A549 (cell line): ENCODE measurements around the gene RAB8B.

Source experiments
- BHLHE40 ChIP-seq: IDR thresholded peaks from 2 replicates; pipeline ENCODE4 v1.6.1; 2012; ENCODE audit warnings: low read depth, low read length, inconsistent platforms
- CHD4 ChIP-seq: fragments of 200-600 bp; sonication (generic); IDR thresholded peaks from 2 replicates; pipeline ENCODE4 v1.6.1; 2016; ENCODE audit warnings: antibody characterized with exemption, mild to moderate bottlenecking, borderline replicate concordance
- CTCF ChIP-seq: fragments of >200 bp; sonication (Bioruptor Twin); formaldehyde crosslinking; IDR thresholded peaks from 3 replicates; pipeline ENCODE4 v1.5.1; 2016
- EHMT2 ChIP-seq: fragments of 200-600 bp; sonication (generic); IDR thresholded peaks from 2 replicates; pipeline ENCODE4 v1.6.1; 2016; ENCODE audit warnings: antibody characterized with exemption, low read depth, mild to moderate bottlenecking, moderate library complexity
- EP300 ChIP-seq, 2 experiments: fragments of >200 bp; sonication (Bioruptor Twin); formaldehyde crosslinking; IDR thresholded peaks; 2 replicates in 1 of 2; 3 replicates in 1 of 2; pipeline ENCODE4 v1.6.1; 2016 to 2017
- HMGXB4 ChIP-seq: fragments of 250-450 bp; sonication (Bioruptor Pico); IDR thresholded peaks from 2 replicates; pipeline ENCODE4 v1.5.0; 2021; ENCODE audit warnings: mild to moderate bottlenecking, moderate library complexity, borderline replicate concordance
- MAX ChIP-seq: IDR thresholded peaks from 2 replicates; pipeline ENCODE4 v1.6.1; 2012
- POLR2A ChIP-seq: IDR thresholded peaks from 2 replicates; pipeline ENCODE4 v1.6.1; 2012; ENCODE audit warnings: mild to moderate bottlenecking, low read length
- USF2 ChIP-seq: fragments of 450-650 bp; IDR thresholded peaks from 2 replicates; pipeline ENCODE4 v1.6.1; 2014; ENCODE audit warnings: antibody characterized with exemption

DNA sequence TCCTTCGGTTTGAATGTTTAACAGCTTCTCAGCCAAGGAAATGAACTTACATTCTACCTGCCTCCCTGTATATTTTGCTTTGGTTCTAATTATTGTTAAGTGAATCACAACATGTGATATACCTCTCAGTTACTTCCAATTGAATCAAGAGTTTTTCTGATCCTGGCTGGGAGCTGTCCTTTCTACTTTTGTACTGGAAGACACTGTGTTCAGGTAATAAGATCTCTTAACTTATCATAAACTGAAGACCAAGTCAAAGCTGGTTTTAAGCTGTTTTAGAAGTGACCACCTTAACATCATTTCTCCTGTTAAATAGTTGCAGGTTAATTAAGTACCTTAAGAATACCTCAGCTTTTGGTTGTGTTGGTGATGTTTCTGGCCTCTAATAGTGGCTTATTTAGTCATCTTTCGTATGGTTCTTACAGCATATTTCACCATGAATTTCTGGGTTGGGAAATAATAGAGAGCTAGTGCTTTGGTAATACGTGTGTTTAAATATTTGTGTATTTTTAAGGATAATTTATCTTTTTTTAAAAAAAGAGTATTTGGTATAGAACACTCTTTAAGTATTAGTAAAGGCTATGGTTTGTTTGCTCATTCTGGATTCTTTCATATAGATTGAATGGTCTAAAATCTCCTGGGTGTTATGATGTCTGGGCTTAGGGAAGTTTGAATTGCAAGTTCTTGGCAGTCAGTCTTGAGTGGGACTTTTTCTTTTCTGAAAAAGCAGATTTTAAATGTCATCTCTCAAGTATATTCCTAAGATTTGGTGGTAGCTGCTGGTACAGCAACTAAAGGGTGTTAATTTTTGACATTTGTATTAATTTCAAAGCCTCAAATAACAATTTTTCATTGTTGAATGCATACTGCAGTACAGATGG, 1.6 kb downstream of the RAB8B start:
- TF ChIP-seq CHD4 = no peak
- TF ChIP-seq EP300 (IDR thresholded peaks at IDR 0.05) = no peak
- TF ChIP-seq EHMT2 = no peak
- TF ChIP-seq HMGXB4 = no peak
- no peak for TF ChIP-seq BHLHE40
- TF ChIP-seq POLR2A = no peak
- TF ChIP-seq USF2 = no peak
- TF ChIP-seq CTCF = no peak
- TF ChIP-seq MAX = no peak
